ENCODE measurements around the gene C5orf46.

- TF ChIP-seq EZH2 (IDR thresholded peaks at IDR 0.05; ENCODE audit: borderline replicate concordance, insufficient read depth, low read depth, low read length, poor library complexity, severe bottlenecking), result no peak
- no peak for TF ChIP-seq CTCF (IDR thresholded peaks at IDR 0.05)
Observed at GRCh38 chr5:147845618-147846017, 60.7 kb downstream of the C5orf46 start.

Data from B cell (primary cell).